Glutamatergic neuron (in vitro differentiated cells): ENCODE measurements around the gene ATP13A4. TPM values are rescaled to one million over a fixed set of nuclear protein-coding genes. Genes with fewer than 3 reads are reported as not detected.

Experiments
- DNase-seq: peaks from one replicate; pipeline ENCODE4 v3.0.0; 2022
- H3K27ac Mint-ChIP-seq: one replicate; pipeline ENCODE4 v1.8.0; 2020; ENCODE audit warnings: mild to moderate bottlenecking, mixed read lengths, inconsistent platforms; ENCODE audit not compliant: unreplicated experiment
- H3K27me3 Mint-ChIP-seq: one replicate; pipeline ENCODE4 v1.8.0; 2020; ENCODE audit warnings: mild to moderate bottlenecking, moderate library complexity, mixed read lengths, inconsistent platforms; ENCODE audit not compliant: unreplicated experiment
- H3K36me3 Mint-ChIP-seq: one replicate; pipeline ENCODE4 v1.8.0; 2020; ENCODE audit warnings: mild to moderate bottlenecking, mixed read lengths, inconsistent platforms; ENCODE audit not compliant: unreplicated experiment
- H3K4me1 Mint-ChIP-seq: one replicate; pipeline ENCODE4 v1.8.0; 2020; ENCODE audit warnings: mild to moderate bottlenecking, low read depth, mixed read lengths, inconsistent platforms; ENCODE audit not compliant: unreplicated experiment
- H3K4me3 Mint-ChIP-seq: one replicate; pipeline ENCODE4 v1.8.0; 2020; ENCODE audit warnings: mild to moderate bottlenecking, mixed read lengths, inconsistent platforms; ENCODE audit not compliant: unreplicated experiment
- H3K9me3 Mint-ChIP-seq: one replicate; pipeline ENCODE4 v1.8.0; 2020; ENCODE audit warnings: mild to moderate bottlenecking, moderate library complexity, mixed read lengths, inconsistent platforms; ENCODE audit not compliant: unreplicated experiment
- CTCF ChIP-seq: fragments of 200-600 bp; sonication (generic); IDR thresholded peaks from one replicate; pipeline ENCODE4 v1.5.0; 2021; ENCODE audit not compliant: partially characterized antibody, unreplicated experiment
- total RNA-seq: library from RNA; stranded (reverse); fragmentation: NEBNext Ultra II Directional; extraction: Animal tissue kit (Norgen Biotek cat#: 25700); gene quantifications from one replicate; pipeline ENCODE4 v1.2.1, GENCODE V29; 2021; ENCODE audit not compliant: unreplicated experiment

The ATP13A4 gene
- total RNA-seq, 1 donor from 2014 or later, result 0.93 TPM

GRCh38 chr3:193387596-193387995 lies 167.1 kb downstream of the ATP13A4 start:
- H3K4me1 Mint-ChIP-seq, result peaks cover 10% of the 10 kb centered on the region
- H3K9me3 Mint-ChIP-seq, result no peaks in the 10 kb centered on the region
- TF ChIP-seq CTCF, result no peak
- H3K27me3 Mint-ChIP-seq, result peaks cover 1% of the 10 kb centered on the region
- H3K4me3 Mint-ChIP-seq, result no peak overlapping the region
- H3K27ac Mint-ChIP-seq, result no peak overlapping the region
- no peak for DNase-seq
- H3K36me3 Mint-ChIP-seq, result peaks cover 6% of the 10 kb centered on the region

GRCh38 chr3:193378706-193379105 lies 176.0 kb downstream of the ATP13A4 start, which contains the start of gene ATP13A5:
TSS of gene ATP13A5 (minus strand) at chr3:193378753. CDS start at chr3:193378725, 28 bp downstream.
- H3K4me3 Mint-ChIP-seq, result no peak within 1 kb of the TSS
- peaks cover 1% of the 10 kb centered on the region for H3K27me3 Mint-ChIP-seq
- no peak within 1 kb of the TSS for H3K27ac Mint-ChIP-seq
- H3K36me3 Mint-ChIP-seq, result no peaks in the 10 kb centered on the region
- no peak for DNase-seq
- no peaks in the 10 kb centered on the region for H3K9me3 Mint-ChIP-seq
- no peak for TF ChIP-seq CTCF
- H3K4me1 Mint-ChIP-seq, result no peaks in the 10 kb centered on the region

GRCh38 chr3:193377591-193377990 lies 177.1 kb downstream of the ATP13A4 start:
- Mint-ChIP-seq H3K36me3 (no peaks in the 10 kb centered on the region), H3K27ac (no peak overlapping the region), H3K4me1 (no peaks in the 10 kb centered on the region), H3K27me3 (no peaks in the 10 kb centered on the region), H3K4me3 (no peak overlapping the region), H3K9me3 (no peaks in the 10 kb centered on the region)
- TF ChIP-seq CTCF, result no peak
- DNase-seq, result no peak

GRCh38 chr3:193375614-193376013 lies 179.1 kb downstream of the ATP13A4 start:
- Mint-ChIP-seq H3K4me1 (no peaks in the 10 kb centered on the region), H3K36me3 (no peaks in the 10 kb centered on the region), H3K9me3 (no peaks in the 10 kb centered on the region), H3K27ac (no peak overlapping the region), H3K4me3 (no peak overlapping the region), H3K27me3 (no peaks in the 10 kb centered on the region)
- DNase-seq, result no peak
- no peak for TF ChIP-seq CTCF

- H3K4me1 Mint-ChIP-seq, result no peaks in the 10 kb centered on the region
- no peak overlapping the region for H3K27ac Mint-ChIP-seq
- no peak for DNase-seq
- no peaks in the 10 kb centered on the region for H3K36me3 Mint-ChIP-seq
- TF ChIP-seq CTCF, result no peak
- no peaks in the 10 kb centered on the region for H3K27me3 Mint-ChIP-seq
- H3K4me3 Mint-ChIP-seq, result no peak overlapping the region
- H3K9me3 Mint-ChIP-seq, result no peaks in the 10 kb centered on the region
These were observed 181.9 kb downstream of the ATP13A4 start for GRCh38 chr3:193372783-193373182.
